Adrenal gland (tissue), 5 donors: ENCODE measurements around the gene KYAT1.

Experiments
- CTCF ChIP-seq, 6 experiments: fragments of 450-650 bp in 4 of 6; fragments of 200-600 bp in 2 of 6; sonication (generic) in 1 of 6; IDR thresholded peaks; 1 replicate in 5 of 6; 2 replicates in 1 of 6; pipeline versions ENCODE4 v1.5.1 to v1.8.0; 2016 to 2021; ENCODE audit warnings: antibody characterized with exemption in 6 of 6, mild to moderate bottlenecking in 2 of 6, moderate library complexity in 1 of 6
- POLR2A ChIP-seq, 2 donors: fragments of 450-650 bp; IDR thresholded peaks; one replicate each; pipeline ENCODE4 v1.6.1; 2017; ENCODE audit warnings: antibody characterized with exemption in 2 of 2, mild to moderate bottlenecking in 2 of 2, moderate library complexity in 1 of 2
- donor health status: DM: no; HTN: no; CAD: no.

- TF ChIP-seq CTCF (IDR thresholded peaks at IDR 0.05) (no peak), POLR2A (IDR thresholded peaks at IDR 0.05) (no peak)
These were observed 24.2 kb upstream of the KYAT1 start for GRCh38 chr9:128905964-128906363.
